K562 (cell line): ENCODE measurements around the gene ARSI. TPM values are rescaled to one million over a fixed set of nuclear protein-coding genes. Genes with fewer than 3 reads are reported as not detected.

Experiments
- ATF3 ChIP-seq, 2 experiments: fragments of 450-650 bp in 1 of 2; sonication (generic) in 1 of 2; formaldehyde crosslinking in 1 of 2; IDR thresholded peaks in 1 of 2; conservative IDR thresholded peaks in 1 of 2; 2 replicates each; pipeline versions ENCODE4 v1.6.1 to v1.8.1; 2016 to 2023; ENCODE audit warnings: mild to moderate bottlenecking in 2 of 2, moderate library complexity in 2 of 2, inconsistent platforms in 1 of 2, missing genetic modification reagents in 1 of 2
- HDAC6 ChIP-seq: IDR thresholded peaks from 2 replicates; pipeline ENCODE4 v1.6.1; 2012; ENCODE audit warnings: low read depth, mild to moderate bottlenecking, control low read depth, inconsistent platforms, low read length, moderate library complexity
- HOMEZ ChIP-seq: fragments of 250-450 bp; sonication (Bioruptor Pico); IDR thresholded peaks from 2 replicates; pipeline ENCODE4 v1.4.0; 2020; ENCODE audit warnings: mild to moderate bottlenecking, moderate library complexity
- MTA3 ChIP-seq: fragments of 450-650 bp; formaldehyde crosslinking; IDR thresholded peaks from 2 replicates; pipeline ENCODE4 v1.6.1; 2017; ENCODE audit warnings: mild to moderate bottlenecking, borderline replicate concordance
- SMARCC2 ChIP-seq: fragments of 450-650 bp; IDR thresholded peaks from 2 replicates; pipeline ENCODE4 v1.6.1; 2017; ENCODE audit warnings: antibody characterized with exemption, moderate library complexity, mild to moderate bottlenecking, low read depth
- ZBTB1 ChIP-seq: sonication (generic); formaldehyde crosslinking; IDR thresholded peaks from 2 replicates; pipeline ENCODE4 v1.8.1; 2023; ENCODE audit warnings: missing genetic modification reagents, low read depth, mild to moderate bottlenecking, borderline replicate concordance
- polyA plus RNA-seq, 8 experiments: library from polyadenylated mRNA; depleted of rRNA in 4 of 8; stranded (reverse) in 5 of 8; unstranded in 3 of 8; fragments of >200 nt; fragmentation: Nextera tagmentation in 2 of 8; fragmentation: Illumina TruSeq in 1 of 8; extraction: Ambion mirVana in 2 of 8; extraction: Trizol in 1 of 8; gene quantifications; 2 replicates each; pipeline versions ENCODE4 v1.2.1 to v1.2.3, GENCODE V29; 2011 to 2014; ENCODE audit warnings: inconsistent platforms in 1 of 8, missing spikeins in 1 of 8
- total RNA-seq, 7 experiments: library from RNA; depleted of rRNA in 6 of 7; stranded (reverse); fragments of >200 nt in 6 of 7; fragmentation: Illumina TruSeq in 2 of 7; extraction: Trizol in 2 of 7; gene quantifications; 2 replicates each; pipeline versions ENCODE4 v1.2.1 to v1.2.3, GENCODE V29; 2011 to 2021; ENCODE audit warnings: low replicate concordance in 1 of 7

Gene ARSI
- total and polyA plus RNA-seq, 9 of the 15 experiments (the other 6 are each of a cell fraction or from before 2014, with no cell fraction given) = 0.04 to 0.07 TPM; not detected in 7

- TF ChIP-seq HOMEZ (CRISPR knock-in tag) = no peak
- TF ChIP-seq HDAC6 = no peak
- no peak for TF ChIP-seq MTA3
- TF ChIP-seq ATF3 (IDR thresholded peaks at IDR 0.05) = peak; percentile 95
- TF ChIP-seq ATF3 (CRISPR knock-in tag; conservative IDR thresholded peaks at IDR 0.05) = no peak
- peak; percentile 66; the same call in 1 of the 2 replicates for TF ChIP-seq SMARCC2
- TF ChIP-seq ZBTB1 = peak; percentile 34; the same call in 1 of the 2 replicates
Observed at GRCh38 chr5:150317048-150318003, 14.6 kb upstream of the ARSI start (continued).
